ENCODE measurements around the gene MAPK14.
"Not testable (repeated sequence)": the region's sequence is repeated elsewhere in the genome, so short reads cannot be mapped to it uniquely, and the experiment has no call there.

The MAPK14 gene

DNA sequence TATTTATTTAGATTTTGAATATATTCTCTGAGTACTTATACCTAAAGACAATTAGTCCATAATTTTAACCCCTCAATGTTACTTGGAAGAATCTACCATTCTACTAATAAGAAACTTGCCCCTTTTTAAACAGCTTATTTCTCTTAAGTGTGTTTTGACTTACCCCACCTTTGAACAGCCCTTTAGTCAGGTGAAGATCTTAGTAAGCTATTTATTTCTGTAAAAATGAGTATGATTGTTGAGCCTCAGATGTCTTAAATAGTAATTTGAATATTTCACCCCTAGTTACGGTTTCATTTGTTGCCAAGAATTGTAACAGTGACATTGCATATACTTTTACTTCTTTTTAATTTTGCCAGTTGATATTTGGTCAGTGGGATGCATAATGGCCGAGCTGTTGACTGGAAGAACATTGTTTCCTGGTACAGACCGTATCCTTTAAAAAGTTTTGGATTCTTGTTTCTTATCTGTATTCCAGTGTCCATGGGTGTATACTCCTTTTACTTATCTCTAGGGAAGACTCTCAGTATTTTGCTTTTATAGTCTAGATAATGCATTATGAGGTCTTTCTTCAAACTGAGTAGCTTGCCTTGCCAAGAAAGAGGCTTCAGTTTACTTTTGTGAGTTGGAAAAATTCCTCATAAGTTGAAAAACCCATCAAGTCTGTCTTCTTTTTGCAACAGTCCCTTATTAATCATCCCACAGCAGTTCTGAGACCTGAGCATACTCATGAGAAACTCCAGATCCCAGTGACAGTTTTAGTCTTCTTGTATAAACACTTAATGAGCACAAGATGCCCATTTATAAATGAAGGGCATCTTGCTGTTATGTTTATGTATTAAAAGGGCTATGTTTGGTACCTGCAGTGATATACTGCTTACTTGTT is 48.8 kb downstream of the MAPK14 start:
- POLR2A ChIA-PET: interaction anchor here (1.6 to 2.3 kb wide), 2 partner anchors 47 to 49 kb away, joined by 4 to 6 read pairs; partner anchors contain the start of gene MAPK14
- no peak for DNase-seq (ENCODE audit: extremely low spot score)
- TF ChIP-seq L3MBTL2 (conservative IDR thresholded peaks at IDR 0.05) (no peak), TARDBP (IDR thresholded peaks at IDR 0.05) (no peak), FOXM1 (IDR thresholded peaks at IDR 0.05; ENCODE audit: borderline replicate concordance) (no peak), FOXA1 (IDR thresholded peaks at IDR 0.05) (no peak)
- CTCF ChIA-PET: interaction anchor here (1.3 kb wide), 1 partner anchor 19 kb away, joined by 3 read pairs; no protein-coding TSS in a partner anchor

DNA sequence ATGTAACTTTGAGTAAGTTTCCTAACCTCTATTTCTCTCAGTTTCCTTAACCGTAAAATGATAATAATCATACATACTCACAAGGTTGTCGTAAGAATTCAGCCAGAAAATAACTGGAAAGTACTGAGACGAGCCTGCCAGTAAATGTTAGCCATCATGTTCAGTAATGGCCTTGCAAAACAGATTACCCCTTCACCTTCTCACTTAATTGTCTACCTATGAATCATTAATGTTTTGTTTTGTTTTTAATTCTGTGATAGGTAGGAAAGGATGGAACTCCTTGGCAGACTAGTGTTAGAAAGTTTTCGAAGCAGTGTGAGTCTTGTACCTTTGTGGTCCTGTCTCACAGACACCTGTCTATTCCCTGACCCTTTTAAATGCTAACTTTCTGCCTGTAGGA is 50.6 kb downstream of the MAPK14 start:
- TF ChIP-seq NFRKB (IDR thresholded peaks at IDR 0.05) (no peak), L3MBTL2 (conservative IDR thresholded peaks at IDR 0.05) (no peak), ZNF384 (IDR thresholded peaks at IDR 0.05) (no peak), LEF1 (IDR thresholded peaks at IDR 0.05; ENCODE audit: borderline replicate concordance) (no peak), CTBP1 (IDR thresholded peaks at IDR 0.05; ENCODE audit: borderline replicate concordance) (no peak), FOXK2 (IDR thresholded peaks at IDR 0.05) (no peak), HDGF (IDR thresholded peaks at IDR 0.05; ENCODE audit: borderline replicate concordance) (no peak), FOXM1 (IDR thresholded peaks at IDR 0.05; ENCODE audit: borderline replicate concordance) (no peak), PKNOX1 (IDR thresholded peaks at IDR 0.05) (no peak), BHLHE40 (IDR thresholded peaks at IDR 0.05; ENCODE audit: borderline replicate concordance) (no peak), ELF4 (IDR thresholded peaks at IDR 0.05) (no peak), SP1 (IDR thresholded peaks at IDR 0.05) (no peak), SUZ12 (IDR thresholded peaks at IDR 0.05) (no peak), FOXA1 (IDR thresholded peaks at IDR 0.05) (no peak)
- no peak for DNase-seq (ENCODE audit: extremely low spot score)
- ChIA-PET POLR2A (interaction anchor here (1.6 to 2.3 kb wide), 2 partner anchors 49 to 51 kb away, joined by 4 to 6 read pairs; partner anchors contain the start of gene MAPK14), CTCF (interaction anchor here (0.6 to 0.7 kb wide), 2 partner anchors 11 to 16 kb away, joined by 3 read pairs; no protein-coding TSS in a partner anchor)

DNA sequence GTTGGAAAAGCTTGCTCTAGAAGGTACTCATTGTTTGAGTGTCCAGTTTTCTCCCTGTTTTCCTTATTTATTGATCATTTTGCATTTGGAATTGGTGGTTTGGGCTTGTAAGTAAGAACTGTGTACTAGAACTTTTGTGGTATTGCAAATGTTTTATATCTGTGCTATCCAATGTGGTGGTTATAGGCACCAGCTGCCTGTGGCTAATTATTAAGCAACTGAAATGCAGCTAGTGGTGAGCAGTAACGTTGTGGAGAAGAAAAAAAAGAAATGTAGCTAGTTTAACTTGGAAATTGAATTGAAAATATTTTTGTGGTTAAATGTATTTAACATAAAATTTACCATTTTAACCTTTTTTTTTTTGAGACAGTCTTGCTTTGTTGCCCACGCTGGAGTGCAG is 52.0 kb downstream of the MAPK14 start:
- CTCF ChIA-PET: no interaction called here
- POLR2A ChIA-PET: no interaction called here
- DNase-seq (ENCODE audit: extremely low spot score): no peak
- TF ChIP-seq NFRKB (IDR thresholded peaks at IDR 0.05) (no peak), BHLHE40 (IDR thresholded peaks at IDR 0.05; ENCODE audit: borderline replicate concordance) (no peak), ZNF384 (IDR thresholded peaks at IDR 0.05) (no peak), L3MBTL2 (conservative IDR thresholded peaks at IDR 0.05) (no peak)

DNA sequence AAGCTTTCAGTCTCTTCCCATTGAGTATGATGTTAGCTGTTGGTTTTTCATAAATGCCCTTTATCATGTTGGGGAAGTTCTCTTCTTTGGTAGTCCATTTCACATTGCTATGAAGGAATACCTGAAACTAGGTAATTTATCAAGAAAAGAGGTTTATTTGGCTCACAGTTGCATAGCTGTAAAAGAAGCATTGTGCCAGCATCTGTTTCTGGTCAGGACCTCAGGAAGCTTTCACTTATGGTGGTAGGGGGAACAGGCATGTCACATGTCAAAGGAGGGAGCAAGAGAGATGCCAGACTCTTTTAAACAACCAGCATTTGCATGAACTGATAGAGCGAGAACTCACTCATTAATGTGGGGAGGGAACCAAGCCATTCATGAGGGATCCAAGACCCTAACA is 54.7 kb downstream of the MAPK14 start:
- no peak for TF ChIP-seq SP1 (IDR thresholded peaks at IDR 0.05)
- no peak for TF ChIP-seq BHLHE40 (IDR thresholded peaks at IDR 0.05; ENCODE audit: borderline replicate concordance)
- no peak for TF ChIP-seq ARNT (IDR thresholded peaks at IDR 0.05)
- CTCF ChIA-PET: no interaction called here
- DNase-seq (ENCODE audit: extremely low spot score): no peak
- POLR2A ChIA-PET: no interaction called here

- POLR2A ChIA-PET: no interaction called here
- DNase-seq (ENCODE audit: extremely low spot score): no peak
- TF ChIP-seq FOXA1 (IDR thresholded peaks at IDR 0.05) (no peak), BHLHE40 (IDR thresholded peaks at IDR 0.05; ENCODE audit: borderline replicate concordance) (no peak), SUZ12 (IDR thresholded peaks at IDR 0.05) (no peak), NFRKB (IDR thresholded peaks at IDR 0.05) (no peak), CTBP1 (IDR thresholded peaks at IDR 0.05; ENCODE audit: borderline replicate concordance) (no peak), HDGF (IDR thresholded peaks at IDR 0.05; ENCODE audit: borderline replicate concordance) (no peak), ELF4 (IDR thresholded peaks at IDR 0.05) (no peak), TARDBP (IDR thresholded peaks at IDR 0.05) (no peak), L3MBTL2 (conservative IDR thresholded peaks at IDR 0.05) (no peak), LEF1 (IDR thresholded peaks at IDR 0.05; ENCODE audit: borderline replicate concordance) (no peak), PKNOX1 (IDR thresholded peaks at IDR 0.05) (no peak), ZNF384 (IDR thresholded peaks at IDR 0.05) (no peak), FOXM1 (IDR thresholded peaks at IDR 0.05; ENCODE audit: borderline replicate concordance) (no peak), ARNT (IDR thresholded peaks at IDR 0.05) (no peak), SP1 (IDR thresholded peaks at IDR 0.05) (no peak), FOXK2 (IDR thresholded peaks at IDR 0.05) (no peak)
- CTCF ChIA-PET: interaction anchor here (1.7 kb wide), 1 partner anchor 11 kb away, joined by 5 read pairs; no protein-coding TSS in a partner anchor
Measured at GRCh38 chr6:36083446-36083845, 55.8 kb downstream of the MAPK14 start.

DNA sequence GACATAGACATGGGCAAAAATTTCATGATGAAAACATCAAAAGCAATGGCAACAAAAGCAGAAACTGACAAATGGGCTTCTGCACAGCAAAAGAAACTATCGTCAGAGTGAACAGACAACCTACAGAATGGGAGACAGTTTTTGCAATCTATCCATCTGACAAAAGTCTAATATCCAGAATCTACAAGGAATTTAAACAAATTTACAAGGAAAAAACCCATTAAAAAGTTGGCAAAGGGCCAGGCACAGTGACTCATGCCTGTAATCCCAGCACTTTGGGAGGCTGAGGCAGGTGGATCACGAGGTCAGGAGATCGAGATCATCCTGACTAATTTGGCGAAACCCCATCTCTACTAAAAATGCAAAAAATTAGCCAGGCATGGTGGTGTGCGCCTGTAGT is 60.6 kb downstream of the MAPK14 start:
- POLR2A ChIA-PET; DNase-seq (ENCODE audit: extremely low spot score); CTCF ChIA-PET: not testable (repeated sequence)

GRCh38 chr6:36089048-36089447 is 61.4 kb downstream of the MAPK14 start:
- ChIA-PET CTCF (interaction anchor here (0.6 to 1.0 kb wide), 2 partner anchors 11 to 246 kb away, joined by 3 to 6 read pairs; no protein-coding TSS in a partner anchor), POLR2A (no interaction called here)
- TF ChIP-seq HDGF (IDR thresholded peaks at IDR 0.05; ENCODE audit: borderline replicate concordance) (no peak), BHLHE40 (IDR thresholded peaks at IDR 0.05; ENCODE audit: borderline replicate concordance) (no peak), TARDBP (IDR thresholded peaks at IDR 0.05) (no peak)
- DNase-seq (ENCODE audit: extremely low spot score): no peak
